VCaP (cell line): ENCODE measurements around the gene CHST15.
"Not testable (repeated sequence)": the region's sequence is repeated elsewhere in the genome, so short reads cannot be mapped to it uniquely, and the experiment has no call there.

ENCODE experiments used
- H3K27ac ChIP-seq: fragments of 450-650 bp; 2 replicates; pipeline ENCODE4 v1.5.1; 2017
- TF ChIP-seq, protein P1 (sequence below): fragments of 450-650 bp; conservative IDR thresholded peaks from 2 replicates; pipeline ENCODE4 v1.5.1; 2017; ENCODE audit warnings: mild to moderate bottlenecking, moderate library complexity

The CHST15 gene

DNA sequence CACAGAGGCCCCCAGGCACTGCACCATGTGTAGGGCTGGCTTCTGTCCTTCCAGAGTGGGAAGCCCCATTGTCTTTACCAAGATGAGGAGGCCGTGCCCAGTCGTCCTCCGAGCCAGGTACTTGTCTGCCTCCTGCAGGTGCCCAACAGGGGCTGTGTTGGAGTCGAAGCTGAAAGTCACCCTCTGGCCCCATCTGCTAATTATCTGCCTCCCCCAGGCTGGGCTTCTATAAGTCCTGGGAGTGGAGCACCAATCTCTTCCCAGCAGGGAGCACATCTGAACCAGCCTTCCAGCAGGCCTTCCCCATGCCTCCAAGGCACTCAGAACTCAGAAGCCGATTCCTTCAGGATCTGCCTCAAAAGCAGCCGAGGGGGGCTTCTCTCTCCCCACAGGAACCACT, 11.6 kb upstream of the CHST15 start:
- H3K27ac ChIP-seq: no peak overlapping the region
- TF ChIP-seq, protein P1, sequence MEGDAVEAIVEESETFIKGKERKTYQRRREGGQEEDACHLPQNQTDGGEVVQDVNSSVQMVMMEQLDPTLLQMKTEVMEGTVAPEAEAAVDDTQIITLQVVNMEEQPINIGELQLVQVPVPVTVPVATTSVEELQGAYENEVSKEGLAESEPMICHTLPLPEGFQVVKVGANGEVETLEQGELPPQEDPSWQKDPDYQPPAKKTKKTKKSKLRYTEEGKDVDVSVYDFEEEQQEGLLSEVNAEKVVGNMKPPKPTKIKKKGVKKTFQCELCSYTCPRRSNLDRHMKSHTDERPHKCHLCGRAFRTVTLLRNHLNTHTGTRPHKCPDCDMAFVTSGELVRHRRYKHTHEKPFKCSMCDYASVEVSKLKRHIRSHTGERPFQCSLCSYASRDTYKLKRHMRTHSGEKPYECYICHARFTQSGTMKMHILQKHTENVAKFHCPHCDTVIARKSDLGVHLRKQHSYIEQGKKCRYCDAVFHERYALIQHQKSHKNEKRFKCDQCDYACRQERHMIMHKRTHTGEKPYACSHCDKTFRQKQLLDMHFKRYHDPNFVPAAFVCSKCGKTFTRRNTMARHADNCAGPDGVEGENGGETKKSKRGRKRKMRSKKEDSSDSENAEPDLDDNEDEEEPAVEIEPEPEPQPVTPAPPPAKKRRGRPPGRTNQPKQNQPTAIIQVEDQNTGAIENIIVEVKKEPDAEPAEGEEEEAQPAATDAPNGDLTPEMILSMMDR: no peak

DNA sequence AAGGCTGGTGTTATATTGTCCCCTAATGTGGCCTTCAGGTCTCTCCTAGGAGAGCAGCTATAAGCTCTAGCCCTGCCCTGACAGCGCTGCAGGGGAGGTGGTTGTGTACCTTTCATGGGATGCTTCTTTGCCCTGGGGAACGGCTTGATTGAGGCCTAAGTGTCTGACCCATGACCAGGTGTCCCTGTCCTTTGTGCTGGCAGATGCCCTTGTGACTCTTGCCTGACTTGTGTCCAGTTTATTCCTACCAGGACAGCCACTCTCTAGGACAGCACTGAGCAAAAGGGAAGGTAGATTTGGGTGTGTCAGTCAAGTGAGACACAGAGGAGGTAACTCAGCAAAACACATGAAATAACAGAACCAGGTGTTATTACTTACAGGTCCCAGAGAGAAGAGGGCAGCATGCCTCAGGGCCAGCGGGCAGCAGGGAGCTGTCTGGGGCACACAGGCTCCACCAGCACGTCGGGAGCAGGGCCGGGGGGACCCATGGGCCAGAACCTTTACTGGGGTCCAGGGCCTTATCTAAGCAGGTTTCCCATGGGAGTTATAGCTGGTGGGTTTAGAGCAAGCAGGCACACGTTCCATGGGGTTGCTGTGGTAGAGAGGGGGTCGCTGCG, 10.7 kb upstream of the CHST15 start:
- TF ChIP-seq, protein P1: no peak

DNA sequence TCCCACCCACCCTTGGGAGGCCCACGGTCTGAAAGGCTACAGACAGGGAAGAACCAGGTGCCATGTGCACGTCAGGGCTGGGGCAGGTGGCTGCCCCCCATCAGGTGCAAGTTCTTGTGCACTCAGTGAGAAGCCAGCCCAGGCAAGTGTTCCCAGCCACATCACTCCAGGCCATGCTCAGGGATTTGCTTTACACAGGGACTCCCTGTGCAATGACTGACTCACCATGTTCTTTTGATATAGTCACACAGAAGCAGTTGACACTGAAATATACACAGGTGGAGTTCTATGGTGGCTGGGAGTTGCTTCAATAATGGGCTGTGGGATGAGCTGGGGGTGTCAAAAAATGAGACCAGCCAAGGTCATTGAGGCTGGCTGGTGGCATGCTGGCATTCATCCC, 8.0 kb upstream of the CHST15 start:
- no peak overlapping the region for H3K27ac ChIP-seq
- TF ChIP-seq, protein P1: no peak

More for the DNA sequence above, 10.7 kb upstream of the CHST15 start:
- no peak overlapping the region for H3K27ac ChIP-seq

DNA sequence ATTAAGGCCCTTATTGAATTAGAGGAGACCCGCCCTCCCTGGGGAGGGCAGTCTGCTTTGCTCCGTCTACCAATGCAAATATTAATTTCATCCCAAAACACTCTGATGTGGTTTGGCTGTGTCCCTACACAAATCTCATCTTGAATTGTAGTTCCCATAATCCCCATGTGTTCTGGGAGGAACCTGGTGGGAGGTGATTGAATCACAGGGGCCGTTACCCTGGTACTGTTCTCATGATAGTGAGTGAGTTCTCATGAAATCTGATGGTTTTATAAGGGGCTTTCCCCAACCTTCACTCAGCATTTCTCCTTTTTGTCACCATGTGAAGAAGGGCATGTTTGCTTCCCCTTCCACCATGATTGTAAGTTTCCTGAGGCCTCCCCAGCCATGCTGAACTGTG, 7.3 kb upstream of the CHST15 start:
- not testable (repeated sequence) for H3K27ac ChIP-seq

DNA sequence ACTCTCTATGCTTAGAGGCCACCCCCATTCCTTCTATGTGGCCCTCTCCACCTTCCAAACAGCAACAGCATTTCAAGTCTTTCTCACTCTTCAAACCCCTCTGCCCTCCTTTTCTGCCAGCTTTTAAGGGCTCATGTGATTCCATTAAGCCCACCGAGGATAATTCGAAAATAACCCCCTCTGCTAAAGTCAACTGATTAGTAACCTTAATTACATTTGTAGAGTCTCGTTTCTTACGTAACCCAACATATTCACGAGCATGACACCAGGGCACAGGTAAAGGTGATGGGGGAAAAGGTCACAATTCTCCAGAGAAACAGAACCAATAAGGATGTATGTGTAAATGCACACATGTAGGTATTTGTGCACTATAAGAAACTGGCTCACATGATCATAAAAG, 6.7 kb upstream of the CHST15 start:
- no peak overlapping the region for H3K27ac ChIP-seq
- TF ChIP-seq, protein P1: no peak

DNA sequence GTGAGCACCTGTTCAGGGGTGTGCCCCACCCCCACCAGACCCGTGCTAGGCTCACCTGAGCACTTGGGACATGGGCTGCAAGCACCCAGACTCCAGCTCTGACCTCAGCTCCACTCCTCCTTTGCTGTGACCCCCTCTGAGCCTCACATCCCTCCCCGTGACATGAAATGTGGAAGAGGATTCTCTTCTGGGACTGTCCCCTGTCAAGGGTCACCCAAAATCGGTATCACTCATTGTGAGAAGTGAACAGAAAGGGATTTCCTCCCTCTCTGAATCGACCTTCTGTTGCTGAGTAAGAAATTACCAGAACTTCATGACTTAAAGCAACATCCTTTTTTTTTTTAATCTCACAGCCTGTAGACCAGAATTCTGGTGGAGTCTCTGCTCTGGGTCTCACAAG, 6.2 kb upstream of the CHST15 start:
- TF ChIP-seq, protein P1: no peak
- no peak overlapping the region for H3K27ac ChIP-seq

DNA sequence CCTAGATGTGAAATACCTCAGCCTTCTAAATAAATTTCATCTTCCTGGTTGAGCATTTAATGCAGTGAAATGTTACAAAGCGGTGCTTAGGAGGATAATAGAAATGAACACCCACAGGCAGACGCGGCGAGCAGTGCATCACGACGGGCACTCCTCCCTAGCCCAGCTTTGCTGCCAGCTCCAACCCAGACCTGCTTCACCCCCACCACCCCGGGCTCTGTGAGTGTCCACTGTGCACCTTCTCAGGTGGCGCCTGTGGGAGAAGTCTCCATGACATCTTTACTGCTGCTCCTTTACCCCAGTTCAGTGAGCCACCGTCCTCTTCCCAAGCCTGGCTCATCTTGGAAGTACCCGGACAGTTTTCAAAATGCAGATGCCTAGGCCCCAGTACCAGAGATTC, 5.2 kb upstream of the CHST15 start:
- H3K27ac ChIP-seq: no peak overlapping the region
- TF ChIP-seq, protein P1: no peak

DNA sequence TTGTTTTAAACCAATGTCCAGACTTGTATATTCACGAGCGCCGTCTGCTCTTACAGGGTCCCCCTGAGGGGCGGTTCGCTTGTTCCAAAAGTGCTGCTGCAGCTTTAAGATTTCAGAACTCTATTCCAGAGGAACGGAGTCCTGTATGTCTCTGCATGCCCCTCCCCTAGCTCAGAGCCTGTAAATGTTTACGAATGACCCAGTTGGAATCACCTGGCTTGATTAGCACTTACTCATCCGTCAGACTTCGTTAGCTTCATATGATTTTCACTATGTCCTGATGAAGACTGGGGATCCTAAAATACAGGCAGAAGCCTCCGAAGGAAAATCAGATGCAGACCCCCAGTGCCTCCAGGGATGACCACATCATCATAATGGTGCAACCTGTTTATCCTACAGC, 4.5 kb upstream of the CHST15 start:
- TF ChIP-seq, protein P1: no peak
- no peak overlapping the region for H3K27ac ChIP-seq
